Panc1 (cell line): ENCODE data around the gene ZC3H15. TPM values are rescaled to one million over a fixed set of nuclear protein-coding genes. Genes with fewer than 3 reads are reported as not detected.

Source experiments
- ATAC-seq: fragments of 200-7000 bp; cut with Tn5 transposase; 2 replicates; pipeline ENCODE4 v1.9.1; 2020; ENCODE audit warnings: mild to moderate bottlenecking, moderate library complexity
- BruUV-seq: library from RNA; stranded (reverse); fragments of 400-500 nt; replicated peaks from 2 replicates; lab custom pipeline; 2021; lab: Mats Ljungman, UMichigan
- CTCF ChIA-PET: fragments of 300-600 bp; sonication (Branson Sonifier 250); formaldehyde crosslinking; loops from one replicate; lab custom pipeline; 2022; ENCODE audit warnings: antibody characterized with exemption; lab: Charles Lee
- POLR2A ChIA-PET: fragments of 300-600 bp; sonication (Branson Sonifier 250); formaldehyde crosslinking; loops from one replicate; lab custom pipeline; 2022; ENCODE audit warnings: antibody characterized with exemption; lab: Charles Lee
- DNase-seq: peaks from one replicate; pipeline ENCODE4 v3.0.0-alpha.2; 2010; ENCODE audit warnings: low read depth, low spot score
- H3K27ac ChIP-seq: 2 replicates; pipeline ENCODE4 v1.5.1; 2011; ENCODE audit warnings: mild to moderate bottlenecking, low read length, inconsistent platforms
- H3K27me3 ChIP-seq: fragments of 200-500 bp; sonication (Bioruptor generic); 2 replicates; pipeline ENCODE4 v1.6.0; 2014; ENCODE audit warnings: low read length, inconsistent platforms; ENCODE audit not compliant: control insufficient read depth, insufficient read depth
- H3K36me3 ChIP-seq: fragments of 200-500 bp; sonication (Bioruptor generic); 2 replicates; pipeline ENCODE4 v1.5.1; 2014; ENCODE audit warnings: inconsistent platforms, mild to moderate bottlenecking, low read length, moderate library complexity; ENCODE audit not compliant: control insufficient read depth, insufficient read depth
- H3K4me1 ChIP-seq: 2 replicates; pipeline ENCODE4 v1.5.1; 2011; ENCODE audit warnings: inconsistent platforms, mild to moderate bottlenecking, low read length, moderate library complexity; ENCODE audit not compliant: control insufficient read depth, insufficient read depth
- H3K4me3 ChIP-seq, 2 experiments: 2 replicates each; pipeline ENCODE4 v1.5.1; 2011 to 2012; ENCODE audit warnings: low read depth in 2 of 2, low read length in 2 of 2, mild to moderate bottlenecking in 2 of 2, inconsistent platforms in 1 of 2, moderate library complexity in 1 of 2
- H3K9me3 ChIP-seq: fragments of 200-500 bp; sonication (Bioruptor generic); 2 replicates; pipeline ENCODE4 v1.5.1; 2014; ENCODE audit warnings: low read depth, mild to moderate bottlenecking, inconsistent platforms, low read length, moderate library complexity; ENCODE audit not compliant: control insufficient read depth, insufficient read depth
- CTCF ChIP-seq: fragments of 450-650 bp; IDR thresholded peaks from 2 replicates; pipeline ENCODE4 v1.5.1; 2017; ENCODE audit warnings: mild to moderate bottlenecking
- POLR2AphosphoS5 ChIP-seq: IDR thresholded peaks from 2 replicates; pipeline ENCODE4 v1.6.1; 2012; ENCODE audit warnings: mild to moderate bottlenecking, low read depth, low read length, moderate library complexity
- REST ChIP-seq, 2 experiments: IDR thresholded peaks; 2 replicates each; pipeline ENCODE4 v1.6.1; 2011 to 2012; ENCODE audit warnings: low read depth in 2 of 2, control low read depth in 1 of 2, low read length in 1 of 2, mild to moderate bottlenecking in 1 of 2, moderate library complexity in 1 of 2; ENCODE audit not compliant: insufficient read depth in 1 of 2
- SIN3A ChIP-seq: IDR thresholded peaks from 2 replicates; pipeline ENCODE4 v1.6.1; 2012; ENCODE audit warnings: low read depth, mild to moderate bottlenecking, low read length, moderate library complexity, borderline replicate concordance; ENCODE audit not compliant: insufficient read depth
- TCF7L2 ChIP-seq: IDR thresholded peaks from 2 replicates; pipeline ENCODE4 v1.6.1; 2011; ENCODE audit warnings: mild to moderate bottlenecking, low read depth, low read length, inconsistent platforms
- in situ Hi-C: cut with HindIII; loops from 2 replicates; pipeline ENCODE4 v1.10.0; 2016; ENCODE audit warnings: low sequenced_read_pairs, low pct_unique_long_range_greater_than_20kb
- intact Hi-C: fragments of 100-400 bp; cut with micrococcal nuclease; formaldehyde crosslinking; loops from one replicate; pipeline ENCODE4 v1.10.0; 2022; ENCODE audit not compliant: unreplicated experiment
- total RNA-seq: library from RNA; stranded (reverse); gene quantifications from one replicate; pipeline ENCODE4 v1.2.1, GENCODE V29; 2021; ENCODE audit not compliant: unreplicated experiment

ZC3H15 gene
- total RNA-seq, 1 experiment from 2014 or later = 72.8 TPM

GRCh38 chr2:186496401-186496800 is 10.3 kb downstream of the ZC3H15 start:
- in situ Hi-C loops = no loop called here
- H3K27ac ChIP-seq = 0 out of 2 replicates have a peak overlapping the region, but pooled peaks have one; percentile 40
- no peaks in the 10 kb centered on the region for H3K27me3 ChIP-seq
- TF ChIP-seq POLR2AphosphoS5 (peak; percentile 56; the same call in 1 of the 2 replicates), CTCF (no peak), SIN3A (no peak)
- peak; percentile 91 for ATAC-seq
- H3K4me1 ChIP-seq = peaks cover 18% of the 10 kb centered on the region; the same call in 1 of the 2 replicates
- peaks cover 42% of the 10 kb centered on the region for H3K36me3 ChIP-seq
- ChIA-PET CTCF (no interaction called here), POLR2A (no interaction called here)
- no peak overlapping the region for H3K4me3 ChIP-seq
- H3K9me3 ChIP-seq = no peaks in the 10 kb centered on the region
- intact Hi-C loops = loop anchor here (10.0 kb wide), 1 partner anchor 278 kb away; no protein-coding TSS in a partner anchor
- peak; percentile 78 for DNase-seq
- no TSS peak for BruUV-seq

- H3K36me3 ChIP-seq = peaks cover 49% of the 10 kb centered on the region
- H3K4me1 ChIP-seq = peaks cover 11% of the 10 kb centered on the region; the same call in 1 of the 2 replicates
- no peak for DNase-seq
- H3K9me3 ChIP-seq = no peaks in the 10 kb centered on the region
- POLR2A ChIA-PET = no interaction called here
- no peak overlapping the region for H3K4me3 ChIP-seq
- peak overlapping the region; percentile 26 for H3K27ac ChIP-seq
- no peak for ATAC-seq
- in situ Hi-C loops = no loop called here
- CTCF ChIA-PET = no interaction called here
- intact Hi-C loops = loop anchor here (10.0 kb wide), 1 partner anchor 277 kb away; no protein-coding TSS in a partner anchor
- no peak for TF ChIP-seq REST (IDR thresholded peaks at IDR 0.05; ENCODE audit: insufficient read depth in 1 of 2, low read depth in 2 of 2, low read length in 1 of 2)
- no TSS peak for BruUV-seq
- H3K27me3 ChIP-seq = no peaks in the 10 kb centered on the region
These were observed 11.9 kb downstream of the ZC3H15 start for GRCh38 chr2:186497928-186498327.

GRCh38 chr2:186498834-186499233 is 12.8 kb downstream of the ZC3H15 start:
- no peaks in the 10 kb centered on the region for H3K27me3 ChIP-seq
- intact Hi-C loops = loop anchor here (10.0 kb wide), 1 partner anchor 276 kb away; no protein-coding TSS in a partner anchor
- no peak overlapping the region for H3K4me3 ChIP-seq
- DNase-seq = no peak
- in situ Hi-C loops = no loop called here
- H3K4me1 ChIP-seq = peaks cover 16% of the 10 kb centered on the region
- no peaks in the 10 kb centered on the region for H3K9me3 ChIP-seq
- H3K27ac ChIP-seq = no peak overlapping the region
- ChIA-PET POLR2A (interaction anchor here (0.7 kb wide), 1 partner anchor 13 kb away, joined by 4 read pairs; the partner anchor contains the start of gene ZC3H15), CTCF (no interaction called here)
- TF ChIP-seq CTCF (no peak), SIN3A (no peak), REST (IDR thresholded peaks at IDR 0.05; ENCODE audit: insufficient read depth in 1 of 2, low read depth in 2 of 2, low read length in 1 of 2) (no peak), POLR2AphosphoS5 (no peak), TCF7L2 (no peak)
- no peak for ATAC-seq
- peaks cover 51% of the 10 kb centered on the region for H3K36me3 ChIP-seq
- no TSS peak for BruUV-seq
